ENCODE data around the gene PKP1. TPM values are rescaled to one million over a fixed set of nuclear protein-coding genes. Genes with fewer than 3 reads are reported as not detected.

Gene PKP1
- polyA plus RNA-seq, 1 donor (not counting 4 experiments of a cell fraction or from before 2014, with no cell fraction given) = 169 TPM

DNA sequence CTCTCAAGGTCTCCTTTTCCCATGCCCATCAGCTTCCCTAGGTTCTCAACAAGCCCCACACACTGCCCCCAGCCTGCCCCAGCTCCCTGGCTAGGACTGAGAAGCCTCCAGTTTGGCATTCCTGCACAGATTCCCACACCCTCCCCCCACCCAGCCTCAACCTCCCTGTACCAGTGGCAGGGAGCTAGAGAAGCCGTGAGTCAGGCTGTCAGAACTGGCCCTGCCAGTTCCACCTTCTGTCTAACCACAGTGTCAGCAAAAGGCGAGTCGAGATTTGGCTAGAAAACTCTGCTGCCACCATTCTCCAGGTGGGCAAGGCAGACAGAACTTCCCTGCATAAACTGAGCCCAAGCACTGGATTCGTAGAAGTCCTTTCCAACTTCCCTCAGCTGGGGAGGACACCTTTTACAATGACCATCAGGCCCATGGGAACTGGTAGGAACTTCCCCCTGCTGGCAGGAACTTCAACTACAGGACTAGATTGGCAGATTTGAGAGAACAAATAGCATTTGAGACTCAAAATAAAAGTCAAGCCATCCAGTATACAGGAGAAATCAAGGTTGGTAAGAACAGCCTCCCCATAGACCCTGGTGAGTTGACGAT is 63.1 kb downstream of the PKP1 start:
- H3K27ac ChIP-seq (ENCODE audit: control insufficient read depth, insufficient read depth, low read length) = peak overlapping the region; percentile 19
- H3K4me3 ChIP-seq (ENCODE audit: control insufficient read depth in 2 of 3, extremely low read depth in 1 of 3, insufficient read depth in 2 of 3, low read depth in 1 of 3, low read length in 3 of 3) = peak overlapping the region in 1 of 3 experiments; percentile 1
- H3K4me2 ChIP-seq (ENCODE audit: control insufficient read depth, extremely low read depth, insufficient read depth, low read depth, low read length) = peak overlapping the region; percentile 70
- DNase-seq (ENCODE audit: low read depth, low spot score) (no peak), FAIRE-seq (peak; percentile 82)
- no peaks in the 10 kb centered on the region for H3K79me2 ChIP-seq (ENCODE audit: control insufficient read depth, insufficient read depth, low read length)
- no peaks in the 10 kb centered on the region for H3K27me3 ChIP-seq (ENCODE audit: control insufficient read depth, extremely low read depth, insufficient read depth, low read length)
- peak overlapping the region; percentile 11 for H2AFZ ChIP-seq (ENCODE audit: control insufficient read depth, low read length)
- H3K9me3 ChIP-seq (ENCODE audit: control insufficient read depth, low read depth, low read length) = no peaks in the 10 kb centered on the region
- dilution Hi-C loops (cut with MboI; ENCODE audit: extremely low pct_ligation_motif_present, low sequenced_read_pairs) = no loop called here
- H3K9me1 ChIP-seq (ENCODE audit: control insufficient read depth, extremely low read depth, insufficient read depth, low read length) = no peaks in the 10 kb centered on the region
- TF ChIP-seq EZH2 (IDR thresholded peaks at IDR 0.05; ENCODE audit: low read length) = no peak
- TF ChIP-seq, protein P1, sequence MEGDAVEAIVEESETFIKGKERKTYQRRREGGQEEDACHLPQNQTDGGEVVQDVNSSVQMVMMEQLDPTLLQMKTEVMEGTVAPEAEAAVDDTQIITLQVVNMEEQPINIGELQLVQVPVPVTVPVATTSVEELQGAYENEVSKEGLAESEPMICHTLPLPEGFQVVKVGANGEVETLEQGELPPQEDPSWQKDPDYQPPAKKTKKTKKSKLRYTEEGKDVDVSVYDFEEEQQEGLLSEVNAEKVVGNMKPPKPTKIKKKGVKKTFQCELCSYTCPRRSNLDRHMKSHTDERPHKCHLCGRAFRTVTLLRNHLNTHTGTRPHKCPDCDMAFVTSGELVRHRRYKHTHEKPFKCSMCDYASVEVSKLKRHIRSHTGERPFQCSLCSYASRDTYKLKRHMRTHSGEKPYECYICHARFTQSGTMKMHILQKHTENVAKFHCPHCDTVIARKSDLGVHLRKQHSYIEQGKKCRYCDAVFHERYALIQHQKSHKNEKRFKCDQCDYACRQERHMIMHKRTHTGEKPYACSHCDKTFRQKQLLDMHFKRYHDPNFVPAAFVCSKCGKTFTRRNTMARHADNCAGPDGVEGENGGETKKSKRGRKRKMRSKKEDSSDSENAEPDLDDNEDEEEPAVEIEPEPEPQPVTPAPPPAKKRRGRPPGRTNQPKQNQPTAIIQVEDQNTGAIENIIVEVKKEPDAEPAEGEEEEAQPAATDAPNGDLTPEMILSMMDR (optimal IDR thresholded peaks at IDR 0.05 in 1 of 3, IDR thresholded peaks at IDR 0.05 in 1 of 3, conservative IDR thresholded peaks at IDR 0.05 in 1 of 3; ENCODE audit: extremely low read depth in 1 of 3, insufficient read depth in 2 of 3, low read length in 3 of 3) = peak; percentile 67 to 97 (median 82)
- peak overlapping the region; percentile 24 for H3K9ac ChIP-seq (ENCODE audit: control insufficient read depth, extremely low read depth, insufficient read depth, low read length)
- H3K4me1 ChIP-seq (ENCODE audit: control insufficient read depth, extremely low read depth, insufficient read depth, low read length) = peaks cover 35% of the 10 kb centered on the region
- H3K36me3 ChIP-seq (ENCODE audit: control insufficient read depth in 2 of 2, extremely low read depth in 1 of 2, insufficient read depth in 2 of 2, low read length in 2 of 2) = no peaks in the 10 kb centered on the region
- no peaks in the 10 kb centered on the region for H4K20me1 ChIP-seq (ENCODE audit: control insufficient read depth, extremely low read depth, insufficient read depth, low read length)

DNA sequence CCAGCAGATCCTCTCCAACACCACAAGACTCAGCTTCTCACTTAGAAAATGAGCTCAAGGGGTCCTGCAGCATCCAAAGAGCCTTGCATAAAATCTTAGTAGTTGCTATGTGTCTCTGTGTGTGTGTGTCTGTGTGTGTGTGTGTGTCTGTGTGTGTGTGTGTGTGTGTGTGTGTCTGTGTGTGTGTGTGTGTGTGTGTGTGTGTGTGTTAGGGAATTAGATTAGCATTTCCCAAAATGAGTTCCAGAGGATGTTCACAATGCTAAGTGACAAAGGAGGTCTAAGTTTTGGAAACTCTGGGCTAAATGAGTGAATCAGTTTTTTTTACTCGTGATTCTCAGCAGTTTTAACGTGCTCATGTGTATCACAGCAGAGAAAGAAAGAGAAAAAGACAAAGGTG is 63.7 kb downstream of the PKP1 start:
- DNase-seq (ENCODE audit: low read depth, low spot score) (no peak), FAIRE-seq (no peak)
- H3K9me3 ChIP-seq (ENCODE audit: control insufficient read depth, low read depth, low read length) = no peaks in the 10 kb centered on the region
- no peaks in the 10 kb centered on the region for H3K79me2 ChIP-seq (ENCODE audit: control insufficient read depth, insufficient read depth, low read length)
- no peaks in the 10 kb centered on the region for H3K36me3 ChIP-seq (ENCODE audit: control insufficient read depth in 2 of 2, extremely low read depth in 1 of 2, insufficient read depth in 2 of 2, low read length in 2 of 2)
- no peaks in the 10 kb centered on the region for H4K20me1 ChIP-seq (ENCODE audit: control insufficient read depth, extremely low read depth, insufficient read depth, low read length)
- TF ChIP-seq, protein P1 (optimal IDR thresholded peaks at IDR 0.05 in 1 of 3, IDR thresholded peaks at IDR 0.05 in 1 of 3, conservative IDR thresholded peaks at IDR 0.05 in 1 of 3; ENCODE audit: extremely low read depth in 1 of 3, insufficient read depth in 2 of 3, low read length in 3 of 3) = no peak
- TF ChIP-seq EZH2 (IDR thresholded peaks at IDR 0.05; ENCODE audit: low read length) = no peak
- no peaks in the 10 kb centered on the region for H3K27me3 ChIP-seq (ENCODE audit: control insufficient read depth, extremely low read depth, insufficient read depth, low read length)
- dilution Hi-C loops (cut with MboI; ENCODE audit: extremely low pct_ligation_motif_present, low sequenced_read_pairs) = no loop called here
- no peak overlapping the region for H3K4me3 ChIP-seq (ENCODE audit: control insufficient read depth in 2 of 3, extremely low read depth in 1 of 3, insufficient read depth in 2 of 3, low read depth in 1 of 3, low read length in 3 of 3)
- H3K9ac ChIP-seq (ENCODE audit: control insufficient read depth, extremely low read depth, insufficient read depth, low read length) = peak overlapping the region; percentile 24
- no peaks in the 10 kb centered on the region for H3K9me1 ChIP-seq (ENCODE audit: control insufficient read depth, extremely low read depth, insufficient read depth, low read length)
- H2AFZ ChIP-seq (ENCODE audit: control insufficient read depth, low read length) = no peak overlapping the region
- H3K4me1 ChIP-seq (ENCODE audit: control insufficient read depth, extremely low read depth, insufficient read depth, low read length) = peaks cover 35% of the 10 kb centered on the region
- H3K4me2 ChIP-seq (ENCODE audit: control insufficient read depth, extremely low read depth, insufficient read depth, low read depth, low read length) = peak overlapping the region; percentile 70
- H3K27ac ChIP-seq (ENCODE audit: control insufficient read depth, insufficient read depth, low read length) = no peak overlapping the region
